Activated CD4-positive, alpha-beta memory T cell treated with anti-CD3 and anti-CD28 coated beads for 36 hours (primary cell): ENCODE data around the gene DCUN1D3. TPM values are rescaled to one million over a fixed set of nuclear protein-coding genes. Genes with fewer than 3 reads are reported as not detected.
"Not testable (repeated sequence)": the region's sequence is repeated elsewhere in the genome, so short reads cannot be mapped to it uniquely, and the experiment has no call there.

Experiments
- CTCF ChIA-PET: fragments of 350-600 bp; sonication (Branson Sonifier 250); formaldehyde crosslinking; loops from one replicate; lab custom pipeline; 2021; ENCODE audit warnings: antibody characterized with exemption, inconsistent platforms; lab: Charles Lee
- POLR2A ChIA-PET: fragments of 350-600 bp; sonication (Branson Sonifier 250); formaldehyde crosslinking; loops from one replicate; lab custom pipeline; 2021; ENCODE audit warnings: antibody characterized with exemption; lab: Charles Lee
- DNase-seq: peaks from one replicate; pipeline ENCODE4 v3.0.0-alpha.2; 2020
- H3K27ac Mint-ChIP-seq: one replicate; pipeline ENCODE4 v1.8.0; 2021; ENCODE audit warnings: mixed read lengths
- H3K27me3 Mint-ChIP-seq: one replicate; pipeline ENCODE4 v1.8.0; 2021; ENCODE audit warnings: mixed read lengths
- H3K36me3 Mint-ChIP-seq: one replicate; pipeline ENCODE4 v1.8.0; 2021; ENCODE audit warnings: mixed read lengths
- H3K4me1 Mint-ChIP-seq: one replicate; pipeline ENCODE4 v1.8.0; 2021; ENCODE audit warnings: low read depth, mixed read lengths
- H3K4me3 Mint-ChIP-seq: one replicate; pipeline ENCODE4 v1.8.0; 2021; ENCODE audit warnings: mild to moderate bottlenecking, mixed read lengths
- H3K9me3 Mint-ChIP-seq: one replicate; pipeline ENCODE4 v1.8.0; 2021; ENCODE audit warnings: mixed read lengths
- intact Hi-C: fragments of 100-400 bp; cut with micrococcal nuclease; formaldehyde crosslinking; loops from one replicate; pipeline ENCODE4 v1.15.1; 2023
- total RNA-seq, 2 experiments: library from RNA; stranded (reverse); gene quantifications; one replicate each; pipeline ENCODE4 v1.2.3, GENCODE V29; 2021

DCUN1D3 gene, protein sequence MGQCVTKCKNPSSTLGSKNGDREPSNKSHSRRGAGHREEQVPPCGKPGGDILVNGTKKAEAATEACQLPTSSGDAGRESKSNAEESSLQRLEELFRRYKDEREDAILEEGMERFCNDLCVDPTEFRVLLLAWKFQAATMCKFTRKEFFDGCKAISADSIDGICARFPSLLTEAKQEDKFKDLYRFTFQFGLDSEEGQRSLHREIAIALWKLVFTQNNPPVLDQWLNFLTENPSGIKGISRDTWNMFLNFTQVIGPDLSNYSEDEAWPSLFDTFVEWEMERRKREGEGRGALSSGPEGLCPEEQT
- 1 to 10 TPM; 5.9 TPM for total RNA-seq

DNA sequence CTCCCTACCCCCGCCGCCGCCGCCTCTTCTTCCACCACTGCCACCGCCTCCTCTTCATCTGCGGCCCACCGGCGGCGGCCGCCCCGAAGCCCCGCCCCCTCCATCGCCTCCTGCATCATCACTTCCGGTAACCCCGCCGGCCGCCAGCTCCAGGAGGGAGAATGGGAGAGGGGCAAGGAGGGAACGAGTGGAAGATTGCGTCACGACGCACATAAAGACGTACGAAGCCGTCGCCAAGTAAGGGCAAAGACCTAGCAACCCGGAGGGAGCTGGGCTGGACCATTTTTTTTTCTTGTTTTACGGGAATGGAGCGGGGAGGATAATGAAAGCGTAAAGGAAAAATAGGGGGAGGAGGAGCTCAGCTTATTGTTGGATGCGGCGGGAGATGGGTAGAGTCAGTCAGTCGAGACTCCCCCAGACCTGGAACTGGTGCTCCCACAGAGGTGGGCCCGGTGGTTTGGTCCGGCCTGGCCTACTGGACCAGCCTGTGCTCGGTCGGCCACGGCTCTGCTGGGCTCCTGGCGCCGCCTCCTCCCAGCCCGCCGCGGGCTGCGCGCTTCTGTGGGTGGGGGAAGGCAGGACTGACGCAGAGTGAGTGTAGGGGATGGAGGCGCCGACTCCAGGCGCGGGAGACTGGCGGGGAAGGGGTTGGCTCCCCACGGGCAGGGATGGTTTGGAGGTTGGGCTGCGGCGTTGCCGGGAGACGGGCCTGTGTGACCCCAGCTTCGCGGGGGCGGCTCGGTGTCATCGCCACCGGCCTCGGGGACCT, at the start of gene DCUN1D3, which contains the start of gene LYRM1:
DCUN1D3 (minus strand) TSS at position 60 of the 769 bp plus-strand sequence. CDS start 37,820 bp downstream, outside the sequence.
LYRM1 (plus strand) TSS at position 473 of the 769 bp plus-strand sequence. CDS start 14,785 bp downstream, outside the sequence.
- H3K36me3 Mint-ChIP-seq: peaks cover 22% of the 10 kb centered on the region
- no peaks in the 10 kb centered on the region for H3K9me3 Mint-ChIP-seq
- POLR2A ChIA-PET: interaction anchor here (0.7 to 3.2 kb wide), 12 partner anchors 9 to 620 kb away, joined by 3 to 28 read pairs (median 4); partner anchors contain the start of genes ERI2, REXO5 and THUMPD1

DNA sequence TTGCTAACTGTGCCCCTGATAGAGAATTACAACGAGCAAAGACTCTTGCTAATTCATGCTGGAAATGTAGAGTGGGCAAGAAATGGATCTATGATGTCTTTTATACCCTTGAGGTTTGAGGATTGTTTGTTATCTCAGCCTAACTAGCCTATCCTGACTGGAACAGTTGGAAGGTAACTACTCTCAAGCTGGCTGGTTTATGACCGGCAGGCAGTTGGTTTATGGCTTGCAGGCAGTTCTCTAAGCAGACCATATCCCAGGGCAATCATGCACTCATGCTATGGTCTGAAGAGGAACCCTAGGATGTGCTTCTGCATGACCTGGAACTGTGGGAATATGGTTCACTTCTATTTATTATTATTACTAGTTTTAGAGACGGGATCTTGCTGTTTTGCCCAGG, 49.5 kb upstream of the DCUN1D3 start:
- H3K36me3 Mint-ChIP-seq: no peaks in the 10 kb centered on the region
- H3K4me3 Mint-ChIP-seq: no peak overlapping the region
- intact Hi-C loops: loop anchor here (5.0 to 10.0 kb wide), 2 partner anchors 147 to 175 kb away; no protein-coding TSS in a partner anchor
- POLR2A ChIA-PET: no interaction called here
- H3K27me3 Mint-ChIP-seq: peaks cover 7% of the 10 kb centered on the region
- no peak overlapping the region for H3K27ac Mint-ChIP-seq
- CTCF ChIA-PET: interaction anchor here (1.6 kb wide), 1 partner anchor 100 kb away, joined by 6 read pairs; no protein-coding TSS in a partner anchor
- no peaks in the 10 kb centered on the region for H3K9me3 Mint-ChIP-seq
- H3K4me1 Mint-ChIP-seq: peaks cover 4% of the 10 kb centered on the region
- no peak for DNase-seq

More for the DNA sequence above, at the start of gene DCUN1D3, which contains the start of gene LYRM1:
- Mint-ChIP-seq H3K27me3 (no peaks in the 10 kb centered on the region), H3K4me3 (peak within 1 kb of the TSS; percentile 81), H3K4me1 (peaks cover 72% of the 10 kb centered on the region), H3K27ac (peak within 1 kb of the TSS; percentile 93)
- DNase-seq: peak; percentile 94
- CTCF ChIA-PET: interaction anchor here (0.5 to 1.2 kb wide), 6 partner anchors 26 to 160 kb away, joined by 3 to 5 read pairs (median 4); no protein-coding TSS in a partner anchor
- intact Hi-C loops: loop anchor here (1.0 to 10.0 kb wide), 6 partner anchors 11 to 404 kb away; partner anchors contain the start of genes ERI2 and REXO5

DNA sequence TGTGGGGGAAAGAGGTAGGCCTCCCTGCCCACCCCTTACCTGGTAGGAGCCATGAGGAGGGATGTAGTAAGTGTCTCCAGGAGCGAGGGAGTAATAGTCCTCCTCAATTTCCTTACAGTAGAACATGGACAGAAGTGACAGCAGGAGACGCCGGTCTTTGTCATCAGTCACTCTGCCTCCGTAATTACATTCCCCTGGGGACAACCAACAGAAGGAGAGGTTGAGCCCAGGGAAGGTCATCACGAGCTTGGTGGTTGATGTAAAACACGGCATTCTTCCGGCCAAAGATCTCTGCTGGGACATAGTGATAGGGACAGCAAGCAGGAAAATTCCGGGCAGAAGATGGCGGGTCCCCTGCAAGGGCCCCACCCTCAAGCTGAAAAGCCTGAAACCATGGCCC, 48.3 kb upstream of the DCUN1D3 start:
- Mint-ChIP-seq H3K9me3 (no peaks in the 10 kb centered on the region), H3K4me1 (peaks cover 11% of the 10 kb centered on the region), H3K4me3 (no peak overlapping the region), H3K36me3 (no peaks in the 10 kb centered on the region), H3K27ac (no peak overlapping the region), H3K27me3 (peaks cover 7% of the 10 kb centered on the region)
- ChIA-PET CTCF (interaction anchor here (1.6 kb wide), 1 partner anchor 99 kb away, joined by 6 read pairs; no protein-coding TSS in a partner anchor), POLR2A (no interaction called here)
- DNase-seq: no peak
- intact Hi-C loops: loop anchor here (5.0 to 10.0 kb wide), 2 partner anchors 146 to 174 kb away; no protein-coding TSS in a partner anchor

DNA sequence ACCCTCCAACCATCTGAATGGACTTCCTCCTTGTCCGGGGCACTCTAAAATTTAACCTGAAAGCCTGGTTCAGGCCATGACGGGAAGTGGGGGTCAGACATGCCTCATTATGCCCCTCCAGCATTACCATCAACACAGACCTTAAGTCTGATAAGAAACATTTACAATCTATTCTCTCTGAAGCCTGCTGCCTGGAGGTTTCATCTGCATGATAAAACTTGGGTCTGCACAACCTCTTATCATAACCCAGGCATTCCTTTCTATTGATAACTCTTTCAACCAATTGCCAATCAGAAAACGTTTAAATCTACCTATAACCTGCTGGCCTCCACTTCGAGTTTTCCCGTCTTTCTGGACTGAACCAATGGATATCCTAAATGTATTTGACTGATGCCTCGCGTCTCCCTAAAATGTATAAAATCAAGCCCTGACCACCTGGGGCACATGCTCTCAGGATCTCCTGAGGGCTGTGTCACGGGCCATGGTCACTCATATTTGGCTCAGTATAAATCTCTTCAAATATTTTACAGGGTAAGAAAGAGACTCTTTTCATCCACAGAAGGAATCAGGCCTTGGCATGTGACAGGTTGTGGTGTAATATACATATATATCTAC, 46.0 kb upstream of the DCUN1D3 start:
- intact Hi-C loops: loop anchor here (5.0 to 10.0 kb wide), 2 partner anchors 144 to 171 kb away; no protein-coding TSS in a partner anchor
- peaks cover 2% of the 10 kb centered on the region for H3K27me3 Mint-ChIP-seq
- no peaks in the 10 kb centered on the region for H3K36me3 Mint-ChIP-seq
- POLR2A ChIA-PET: no interaction called here
- H3K27ac Mint-ChIP-seq: no peak overlapping the region
- H3K9me3 Mint-ChIP-seq: no peaks in the 10 kb centered on the region
- CTCF ChIA-PET: no interaction called here
- peaks cover 19% of the 10 kb centered on the region for H3K4me1 Mint-ChIP-seq
- no peak for DNase-seq
- no peak overlapping the region for H3K4me3 Mint-ChIP-seq

DNA sequence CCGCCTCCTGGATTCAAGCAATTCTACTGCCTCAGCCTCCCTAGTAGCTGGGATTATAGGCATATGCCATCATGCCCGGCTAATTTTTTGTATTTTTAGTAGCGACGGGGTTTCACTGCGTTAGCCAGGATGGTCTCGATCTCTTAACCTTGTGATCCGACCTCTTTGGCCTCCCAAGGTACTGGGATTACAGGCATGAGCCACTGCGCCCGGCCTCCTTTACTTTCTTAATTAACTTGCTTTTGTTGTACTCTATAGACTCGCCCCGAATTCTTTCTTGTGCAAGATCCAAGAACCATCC, 45.4 kb upstream of the DCUN1D3 start:
- H3K4me3 Mint-ChIP-seq, H3K27me3 Mint-ChIP-seq, H3K36me3 Mint-ChIP-seq, DNase-seq, POLR2A ChIA-PET, H3K9me3 Mint-ChIP-seq, H3K27ac Mint-ChIP-seq, CTCF ChIA-PET: not testable (repeated sequence)
- peaks cover 23% of the 10 kb centered on the region for H3K4me1 Mint-ChIP-seq
- intact Hi-C loops: loop anchor here (1.0 to 10.0 kb wide), 6 partner anchors 34 to 171 kb away; partner anchors contain the start of genes DCUN1D3 and LYRM1

DNA sequence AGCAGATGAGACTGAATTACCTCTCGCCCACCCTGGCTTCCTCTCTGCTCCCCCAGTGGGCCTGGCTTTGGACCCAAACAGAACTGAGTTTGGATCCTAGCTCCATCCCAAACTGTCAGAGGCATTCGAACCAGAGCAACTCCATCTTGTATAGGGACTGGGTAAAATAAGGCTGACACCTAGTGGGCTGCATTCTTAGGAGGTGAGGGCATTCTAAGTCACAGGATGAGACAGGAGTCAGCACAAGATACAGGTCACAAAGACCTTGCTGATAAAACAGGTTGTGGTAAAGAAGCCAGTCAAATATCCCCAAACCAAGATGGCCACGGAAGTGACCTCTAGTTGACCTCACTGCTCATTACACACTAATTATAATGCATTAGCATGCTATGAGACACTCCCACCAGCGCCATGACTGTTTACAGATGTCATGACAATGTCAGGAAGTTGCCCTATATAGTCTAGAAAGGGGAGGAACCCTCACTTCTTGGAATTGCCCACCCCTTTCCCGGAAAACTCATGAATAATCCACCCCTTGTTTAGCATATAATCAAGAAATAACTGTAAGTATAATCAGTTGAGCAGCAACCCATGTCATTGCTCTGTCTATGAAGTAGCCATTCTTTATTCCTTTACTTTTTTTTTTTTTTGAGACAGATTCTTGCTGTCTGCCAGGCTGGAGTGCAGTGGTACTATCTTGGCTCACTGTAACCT, 44.9 kb upstream of the DCUN1D3 start:
- POLR2A ChIA-PET: interaction anchor here (1.0 kb wide), 1 partner anchor 45 kb away, joined by 3 read pairs; the partner anchor contains the start of genes DCUN1D3 and LYRM1
- intact Hi-C loops: loop anchor here (1.0 to 10.0 kb wide), 6 partner anchors 34 to 170 kb away; partner anchors contain the start of genes DCUN1D3 and LYRM1
- Mint-ChIP-seq H3K4me3 (no peak overlapping the region), H3K27me3 (no peaks in the 10 kb centered on the region), H3K4me1 (peaks cover 25% of the 10 kb centered on the region), H3K27ac (no peak overlapping the region), H3K36me3 (no peaks in the 10 kb centered on the region), H3K9me3 (no peaks in the 10 kb centered on the region)
- peak; percentile 80 for DNase-seq
- CTCF ChIA-PET: interaction anchor here (0.6 to 2.3 kb wide), 2 partner anchors 36 to 95 kb away, joined by 3 to 20 read pairs; no protein-coding TSS in a partner anchor

DNA sequence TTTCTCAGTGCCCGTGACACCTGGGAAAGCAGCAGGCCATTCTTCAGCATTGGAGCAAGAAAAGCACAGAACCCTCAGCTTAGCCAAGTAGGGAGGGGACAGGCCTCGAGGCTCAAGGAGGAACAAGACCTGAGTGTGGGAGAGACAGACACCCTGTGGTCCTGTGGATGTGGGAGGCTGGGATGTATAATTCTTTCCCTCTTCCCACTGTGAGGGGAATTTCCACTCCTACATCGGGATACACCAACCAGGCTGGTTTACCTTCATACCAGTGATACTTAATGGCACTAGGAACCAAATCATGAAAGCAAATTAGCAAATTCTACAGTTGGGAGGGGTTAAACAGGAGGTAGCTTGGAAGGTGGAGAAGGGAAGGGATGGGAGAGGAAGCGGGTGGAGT, 42.1 kb upstream of the DCUN1D3 start:
- Mint-ChIP-seq H3K4me1 (peaks cover 45% of the 10 kb centered on the region), H3K36me3 (no peaks in the 10 kb centered on the region), H3K9me3 (no peaks in the 10 kb centered on the region), H3K4me3 (no peak overlapping the region), H3K27me3 (no peaks in the 10 kb centered on the region), H3K27ac (no peak overlapping the region)
- intact Hi-C loops: loop anchor here (10.0 kb wide), 1 partner anchor 167 kb away; no protein-coding TSS in a partner anchor
- ChIA-PET POLR2A (interaction anchor here (2.3 kb wide), 1 partner anchor 42 kb away, joined by 5 read pairs; the partner anchor contains the start of gene DCUN1D3), CTCF (interaction anchor here (1.8 kb wide), 1 partner anchor 92 kb away, joined by 6 read pairs; no protein-coding TSS in a partner anchor)
- no peak for DNase-seq

DNA sequence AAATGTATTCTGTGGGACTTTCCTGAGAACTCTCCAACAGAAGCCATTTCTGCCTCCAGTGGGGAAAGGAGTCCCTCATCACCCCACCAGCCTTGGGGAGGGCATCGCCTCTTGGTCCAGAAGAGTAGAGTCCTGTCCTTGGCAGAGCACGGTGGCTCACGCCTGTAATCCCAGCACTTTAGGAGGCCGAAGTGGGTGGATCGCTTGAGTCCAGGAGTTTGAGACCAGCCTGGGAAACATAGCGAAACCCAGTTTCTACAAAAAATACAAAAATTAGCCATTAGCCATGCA, 41.4 kb upstream of the DCUN1D3 start:
- no peak for DNase-seq
- ChIA-PET POLR2A (interaction anchor here (0.7 to 2.3 kb wide), 2 partner anchors 42 to 639 kb away, joined by 5 read pairs; partner anchors contain the start of gene DCUN1D3), CTCF (interaction anchor here (1.0 to 1.8 kb wide), 2 partner anchors 30 to 92 kb away, joined by 3 to 6 read pairs; no protein-coding TSS in a partner anchor)
- peaks cover 45% of the 10 kb centered on the region for H3K4me1 Mint-ChIP-seq
- intact Hi-C loops: loop anchor here (2.0 to 10.0 kb wide), 2 partner anchors 31 to 167 kb away; no protein-coding TSS in a partner anchor
- no peak overlapping the region for H3K27ac Mint-ChIP-seq
- no peaks in the 10 kb centered on the region for H3K36me3 Mint-ChIP-seq
- H3K9me3 Mint-ChIP-seq: no peaks in the 10 kb centered on the region
- no peak overlapping the region for H3K4me3 Mint-ChIP-seq
- peaks cover 4% of the 10 kb centered on the region for H3K27me3 Mint-ChIP-seq

DNA sequence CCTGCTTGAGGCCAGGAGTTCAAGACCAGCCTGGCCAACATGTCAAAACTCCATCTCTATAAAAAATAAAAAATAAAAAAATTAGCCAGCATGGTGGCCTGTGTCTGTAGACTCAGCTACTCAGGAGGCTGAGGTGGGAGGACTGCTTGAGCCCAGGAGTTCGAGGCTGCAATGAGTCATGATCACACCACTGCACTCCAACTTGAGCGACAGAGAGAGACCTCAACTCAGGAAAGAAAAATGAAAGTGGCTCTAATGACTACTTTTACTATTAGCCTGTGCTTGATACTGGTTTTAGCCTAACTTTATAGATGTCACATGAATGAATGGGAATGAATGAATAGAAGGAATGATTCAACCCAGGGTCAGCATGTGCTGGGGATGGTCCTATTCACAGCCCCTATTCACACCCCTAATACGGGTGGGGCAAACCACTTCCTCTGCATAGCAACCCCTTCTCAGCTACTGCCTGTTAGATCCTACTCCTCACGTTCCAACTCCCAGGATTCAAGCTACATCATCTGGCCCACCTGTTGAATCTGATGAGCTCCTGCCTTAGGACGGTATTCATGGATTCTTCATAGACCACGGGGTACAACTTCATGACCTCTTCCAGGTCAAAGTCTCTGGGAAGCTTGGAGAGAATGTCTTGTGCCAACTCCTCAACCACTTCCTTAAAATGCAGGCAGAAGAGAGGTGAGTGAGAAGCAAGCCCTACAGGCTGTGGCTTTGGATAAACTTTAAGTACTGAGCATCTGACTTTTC, 40.9 kb upstream of the DCUN1D3 start:
- no peaks in the 10 kb centered on the region for H3K9me3 Mint-ChIP-seq
- DNase-seq: peak; percentile 51
- no peak overlapping the region for H3K27ac Mint-ChIP-seq
- no peak overlapping the region for H3K4me3 Mint-ChIP-seq
- ChIA-PET POLR2A (interaction anchor here (0.7 to 2.3 kb wide), 2 partner anchors 41 to 639 kb away, joined by 5 read pairs; partner anchors contain the start of gene DCUN1D3), CTCF (interaction anchor here (1.0 to 1.8 kb wide), 2 partner anchors 30 to 91 kb away, joined by 3 to 6 read pairs; no protein-coding TSS in a partner anchor)
- H3K4me1 Mint-ChIP-seq: peaks cover 45% of the 10 kb centered on the region
- H3K36me3 Mint-ChIP-seq: no peaks in the 10 kb centered on the region
- peaks cover 7% of the 10 kb centered on the region for H3K27me3 Mint-ChIP-seq
- intact Hi-C loops: loop anchor here (2.0 to 10.0 kb wide), 2 partner anchors 30 to 166 kb away; no protein-coding TSS in a partner anchor

DNA sequence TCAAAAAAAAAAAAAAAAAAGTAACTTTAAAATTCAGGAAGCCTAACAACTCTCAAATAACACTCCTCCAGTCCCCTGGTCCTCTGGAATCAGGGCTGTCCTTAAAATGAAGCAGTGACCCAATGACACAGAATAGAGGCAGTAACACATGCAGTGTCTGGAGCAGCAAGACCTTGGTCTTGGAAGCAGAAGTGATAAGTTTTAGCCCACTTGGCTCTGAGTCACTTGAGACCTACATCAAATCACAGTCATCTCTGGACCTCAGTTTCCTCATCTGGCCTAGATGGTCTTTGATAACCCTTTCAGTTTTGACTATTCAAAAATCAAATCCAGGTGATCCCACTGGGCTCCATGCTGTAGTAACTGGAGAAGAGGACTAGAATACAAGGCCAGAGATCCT, 39.5 kb upstream of the DCUN1D3 start:
- ChIA-PET POLR2A (no interaction called here), CTCF (interaction anchor here (2.0 kb wide), 1 partner anchor 144 kb away, joined by 5 read pairs; no protein-coding TSS in a partner anchor)
- intact Hi-C loops: loop anchor here (2.0 to 10.0 kb wide), 2 partner anchors 29 to 165 kb away; no protein-coding TSS in a partner anchor
- no peak overlapping the region for H3K27ac Mint-ChIP-seq
- H3K9me3 Mint-ChIP-seq: no peaks in the 10 kb centered on the region
- peaks cover 41% of the 10 kb centered on the region for H3K4me1 Mint-ChIP-seq
- DNase-seq: no peak
- H3K4me3 Mint-ChIP-seq: no peak overlapping the region
- no peaks in the 10 kb centered on the region for H3K36me3 Mint-ChIP-seq
- H3K27me3 Mint-ChIP-seq: peaks cover 7% of the 10 kb centered on the region
